Measurements from ENCODE around the gene CADPS.

The CADPS gene

GRCh38 chr3:62873761-62874710 lies 1.2 kb downstream of the CADPS start:
- no peak for DNase-seq (ENCODE audit: low read depth)

DNA sequence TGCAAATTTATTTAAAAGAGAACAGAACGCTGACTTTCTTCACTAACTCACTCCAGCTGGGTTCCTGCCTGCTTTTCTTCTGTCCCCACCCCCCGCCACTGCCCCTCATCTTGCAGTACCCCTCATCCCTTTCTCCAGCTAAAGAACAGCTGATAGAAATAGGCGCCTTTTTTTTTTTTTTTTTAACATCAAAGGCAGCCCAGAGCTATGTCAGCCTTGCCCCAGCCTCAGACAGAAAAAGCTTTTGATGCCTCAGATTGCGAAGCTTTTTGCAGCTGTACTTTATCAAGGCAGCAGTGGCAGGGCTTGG lies 1.8 kb downstream of the CADPS start:
- DNase-seq (ENCODE audit: low read depth) = no peak

DNA sequence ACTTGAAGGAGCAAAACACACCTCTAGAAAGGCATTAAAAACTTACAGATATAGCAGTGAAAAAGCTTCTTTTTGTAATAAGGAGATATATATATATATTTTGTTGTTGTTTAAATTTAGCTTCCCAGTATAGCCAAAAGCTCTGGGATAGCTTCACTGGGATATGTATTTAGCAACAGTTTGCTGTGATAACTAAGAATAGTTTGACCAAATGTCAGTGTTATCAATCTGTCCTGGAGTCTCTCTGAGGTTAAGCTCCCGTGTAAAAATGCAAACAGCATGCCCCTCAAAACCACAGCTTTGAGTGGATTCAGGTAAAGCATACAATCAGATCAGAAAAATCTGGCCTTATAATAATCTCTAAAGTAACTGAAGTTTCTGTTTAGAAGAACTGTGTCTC lies 2.9 kb downstream of the CADPS start:
- DNase-seq (ENCODE audit: low read depth) = no peak

GRCh38 chr3:62870321-62870720 lies 4.9 kb downstream of the CADPS start:
- no peak for DNase-seq (ENCODE audit: low read depth)

- DNase-seq (ENCODE audit: low read depth) = no peak
These were observed 11.6 kb downstream of the CADPS start for GRCh38 chr3:62863648-62864047.

- no peak for DNase-seq (ENCODE audit: low read depth)
These were observed 15.9 kb downstream of the CADPS start for GRCh38 chr3:62859203-62859791.

GRCh38 chr3:62845996-62846395 lies 29.2 kb downstream of the CADPS start:
- DNase-seq (ENCODE audit: low read depth) = no peak

DNA sequence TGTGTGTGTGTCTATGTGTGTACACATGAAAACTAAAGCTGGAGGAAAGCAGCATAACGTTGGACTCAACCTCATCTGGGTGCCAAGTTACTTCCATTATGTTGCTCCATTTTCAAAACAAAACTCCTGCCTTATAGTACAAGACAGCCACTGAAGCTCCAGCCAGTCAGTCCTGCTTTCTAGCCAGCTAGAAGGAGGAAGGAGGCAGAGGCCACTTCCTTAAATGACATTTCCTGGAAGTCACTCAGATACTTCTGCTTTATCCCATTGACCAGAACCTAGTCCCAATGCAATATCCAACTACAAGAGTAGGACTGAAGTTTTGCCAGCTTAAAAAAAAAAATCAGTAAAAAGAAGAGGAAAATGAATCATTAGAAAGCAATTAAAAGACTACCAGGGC lies 31.7 kb downstream of the CADPS start:
- no peak for DNase-seq (ENCODE audit: low read depth)

DNA sequence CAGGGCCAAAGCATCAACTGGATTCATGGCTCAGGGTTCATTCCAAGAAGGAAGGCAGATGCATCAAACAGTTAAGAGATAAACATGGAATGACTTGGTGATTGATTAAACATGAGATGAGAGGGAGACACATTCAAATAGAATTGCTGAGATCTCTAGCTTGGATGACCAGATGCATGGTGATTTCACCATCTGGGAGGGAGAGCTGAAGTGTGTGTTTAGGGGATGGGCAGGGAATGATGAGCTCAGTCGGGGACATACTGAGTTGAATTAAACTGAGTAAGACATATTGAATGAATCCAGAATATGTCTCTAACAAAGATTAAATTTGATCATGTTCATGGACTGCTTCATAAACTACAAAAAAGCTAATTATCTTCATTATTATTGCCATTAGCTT lies 35.5 kb downstream of the CADPS start:
- DNase-seq (ENCODE audit: low read depth) = no peak

DNA sequence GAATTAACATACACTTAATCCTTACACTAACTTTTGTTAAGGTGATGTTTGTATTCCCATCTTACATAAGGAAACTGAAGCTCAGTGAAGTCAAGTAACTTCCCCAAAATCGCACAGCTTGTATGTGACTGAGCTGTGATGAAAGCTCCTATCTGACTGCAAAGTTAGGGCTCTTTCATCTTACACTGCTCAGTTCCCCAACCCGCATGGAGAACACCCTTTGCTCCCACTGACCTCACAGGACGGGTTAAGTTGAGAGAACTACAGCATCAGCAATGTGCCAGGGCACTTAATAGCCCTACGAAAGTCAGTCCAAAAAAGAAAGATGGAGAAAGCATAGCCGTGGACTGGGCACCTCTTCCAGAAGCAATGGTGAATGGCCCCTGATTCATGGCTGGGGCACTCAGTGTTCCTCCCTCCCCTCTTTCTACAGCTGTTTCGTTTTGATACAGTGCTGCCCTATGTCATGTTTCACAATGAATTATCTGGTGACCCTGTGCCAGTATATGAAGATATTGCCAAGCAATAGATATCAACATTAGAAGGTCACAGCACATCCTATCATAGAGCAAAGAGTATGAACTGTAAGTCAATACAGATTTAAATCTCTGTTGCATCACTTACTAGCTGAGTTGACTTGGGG lies 38.0 kb downstream of the CADPS start:
- no peak for DNase-seq (ENCODE audit: low read depth)

- no peak for DNase-seq (ENCODE audit: low read depth)
These were observed 39.5 kb downstream of the CADPS start for GRCh38 chr3:62835554-62836236.

DNA sequence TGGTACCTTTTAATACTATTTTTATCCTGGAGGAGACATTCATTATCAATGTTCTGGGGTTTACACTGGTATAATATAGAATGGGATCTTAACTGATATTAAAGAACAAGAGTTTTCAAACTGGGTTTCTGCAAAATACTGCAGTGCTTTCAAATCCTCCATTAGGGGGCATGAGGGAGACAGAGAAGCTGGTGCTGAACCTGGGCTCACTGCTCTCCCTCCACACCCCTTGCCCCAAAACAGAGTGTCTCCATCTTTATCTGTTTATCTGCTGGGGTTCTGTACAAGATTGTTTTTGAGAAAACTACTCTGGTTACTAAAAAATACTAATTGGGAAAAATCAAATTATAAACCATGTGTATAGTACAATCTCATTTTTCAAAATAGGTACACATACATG lies 41.7 kb downstream of the CADPS start:
- DNase-seq (ENCODE audit: low read depth) = no peak

GRCh38 chr3:62832553-62832952 lies 42.7 kb downstream of the CADPS start:
- DNase-seq (ENCODE audit: low read depth) = no peak

DNA sequence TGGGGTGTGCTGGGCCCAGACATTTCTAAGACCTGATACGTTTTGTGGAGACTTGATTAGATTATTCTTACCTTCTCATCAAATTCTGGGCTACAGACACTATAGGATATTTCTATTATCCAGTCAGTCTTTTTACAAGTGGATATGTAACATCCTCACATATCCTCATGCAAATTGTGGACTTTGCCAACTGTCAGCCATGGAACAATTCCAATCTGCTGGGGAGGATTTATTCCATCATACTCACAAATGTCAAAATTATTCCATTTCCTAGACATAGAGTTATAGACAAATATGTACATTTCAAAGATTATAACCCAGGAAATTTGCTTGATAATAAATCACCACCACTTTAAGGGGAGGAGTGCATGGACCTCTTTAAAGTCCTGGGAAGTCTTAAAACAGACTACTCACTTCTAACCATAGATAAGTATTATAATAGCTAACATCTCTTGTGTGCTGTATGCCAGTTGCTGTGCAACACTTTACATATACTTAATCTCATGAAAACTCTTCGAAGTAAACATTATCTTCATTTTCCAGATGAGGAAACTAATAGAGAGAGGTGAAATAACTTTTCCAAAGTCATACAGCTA lies 44.4 kb downstream of the CADPS start:
- DNase-seq (ENCODE audit: low read depth) = no peak

GRCh38 chr3:62827550-62827949 lies 47.7 kb downstream of the CADPS start:
- no peak for DNase-seq (ENCODE audit: low read depth)

DNA sequence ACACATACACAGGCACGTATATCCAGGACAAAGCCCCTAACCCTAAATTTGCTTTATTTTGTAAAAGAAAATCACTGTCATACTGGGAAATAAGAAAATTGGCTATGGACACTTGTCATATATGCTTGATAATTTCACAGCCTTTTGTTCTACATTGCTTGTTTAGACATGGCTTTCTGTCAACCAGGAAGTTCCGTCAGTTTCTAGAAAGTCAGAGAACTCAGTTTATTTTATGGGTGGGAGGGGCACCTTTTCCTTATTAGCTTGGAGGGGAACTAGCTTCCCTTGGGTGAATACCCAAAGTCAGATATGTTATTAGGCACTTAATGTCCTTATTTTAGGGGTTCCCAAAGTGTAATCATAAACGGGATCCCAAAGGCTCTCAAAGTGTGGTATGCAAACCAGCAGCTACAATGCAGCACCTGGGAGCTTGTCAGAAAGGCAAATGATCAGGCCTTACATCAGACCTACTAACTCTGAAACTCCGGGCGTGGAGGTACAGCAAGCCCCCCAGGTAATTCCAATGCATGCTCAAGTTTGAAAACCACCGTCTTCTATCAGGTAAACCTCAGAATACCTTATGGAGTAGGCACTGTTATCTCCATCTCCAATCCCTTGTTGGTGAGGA lies 50.1 kb downstream of the CADPS start:
- no peak for DNase-seq (ENCODE audit: low read depth)

GRCh38 chr3:62823461-62824050 lies 51.7 kb downstream of the CADPS start:
- no peak for DNase-seq (ENCODE audit: low read depth)

DNA sequence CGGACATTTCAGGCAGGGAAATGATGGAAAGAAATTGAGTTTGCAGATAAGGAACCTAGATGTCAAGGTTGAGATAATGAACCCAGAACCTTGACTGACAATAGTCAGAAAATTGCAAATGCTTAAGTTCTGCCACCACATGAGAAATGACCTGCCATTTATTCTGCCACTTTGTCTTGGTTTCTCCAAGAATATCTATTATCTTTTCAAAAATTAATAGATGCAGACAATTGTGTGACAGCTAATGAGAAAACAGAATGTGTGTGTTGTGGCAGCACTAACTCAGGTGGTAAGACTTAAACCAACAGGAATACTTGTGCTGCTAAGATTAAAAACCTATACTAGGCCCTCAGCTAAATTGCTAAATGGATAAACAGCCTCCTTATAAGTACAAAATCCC lies 52.3 kb downstream of the CADPS start:
- DNase-seq (ENCODE audit: low read depth) = no peak

DNA sequence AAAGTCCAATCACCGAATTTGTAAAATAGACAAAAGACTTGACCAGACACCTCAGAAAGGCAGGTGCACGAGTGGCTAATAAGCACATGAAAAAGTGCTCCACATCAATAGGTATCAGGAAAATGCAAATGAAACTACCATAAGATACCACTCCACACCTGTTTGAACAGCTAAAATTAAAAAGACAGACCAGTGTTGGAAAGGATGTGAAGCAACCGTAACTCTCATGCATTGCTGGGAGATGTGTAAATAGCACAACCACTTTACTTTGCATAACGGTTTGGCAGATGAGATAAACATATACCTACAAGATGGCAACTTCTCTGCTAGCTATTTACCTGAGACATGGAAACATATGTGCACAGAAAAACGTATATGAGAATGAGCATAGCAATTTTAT lies 56.9 kb downstream of the CADPS start:
- no peak for DNase-seq (ENCODE audit: low read depth)

- DNase-seq (ENCODE audit: low read depth) = no peak
These were observed 57.5 kb downstream of the CADPS start for GRCh38 chr3:62817678-62818077.

- no peak for DNase-seq (ENCODE audit: low read depth)
These were observed 59.2 kb downstream of the CADPS start for GRCh38 chr3:62815981-62816380.

Data from T follicular helper cell (primary cell).